Measurements from ENCODE around the gene BRAT1.

The BRAT1 gene

GRCh38 chr7:2495418-2496299 lies 59.7 kb downstream of the BRAT1 start:
- DNase-seq (ENCODE audit: low spot score), result no peak

- no peak for DNase-seq (ENCODE audit: low spot score)
Measured at GRCh38 chr7:2494191-2495130, 60.9 kb downstream of the BRAT1 start.

GRCh38 chr7:2493205-2494164 lies 61.8 kb downstream of the BRAT1 start:
- DNase-seq (ENCODE audit: low spot score), result no peak

GRCh38 chr7:2492038-2492437 lies 63.3 kb downstream of the BRAT1 start:
- no peak for DNase-seq (ENCODE audit: low spot score)

- no peak for DNase-seq (ENCODE audit: low spot score)
Measured at GRCh38 chr7:2490181-2490651, 65.1 kb downstream of the BRAT1 start.

- DNase-seq (ENCODE audit: low spot score), result no peak
Measured at GRCh38 chr7:2488681-2489080, 66.6 kb downstream of the BRAT1 start.

GRCh38 chr7:2488272-2488645 lies 67.1 kb downstream of the BRAT1 start:
- no peak for DNase-seq (ENCODE audit: low spot score)
